Amygdala (tissue), 56 donors: ENCODE measurements around the gene KEL.

Experiments
- DNase-seq, 56 donors: peaks; one replicate each; lab custom pipeline; 2025; lab: John Stamatoyannopoulos, UW

KEL gene

DNA sequence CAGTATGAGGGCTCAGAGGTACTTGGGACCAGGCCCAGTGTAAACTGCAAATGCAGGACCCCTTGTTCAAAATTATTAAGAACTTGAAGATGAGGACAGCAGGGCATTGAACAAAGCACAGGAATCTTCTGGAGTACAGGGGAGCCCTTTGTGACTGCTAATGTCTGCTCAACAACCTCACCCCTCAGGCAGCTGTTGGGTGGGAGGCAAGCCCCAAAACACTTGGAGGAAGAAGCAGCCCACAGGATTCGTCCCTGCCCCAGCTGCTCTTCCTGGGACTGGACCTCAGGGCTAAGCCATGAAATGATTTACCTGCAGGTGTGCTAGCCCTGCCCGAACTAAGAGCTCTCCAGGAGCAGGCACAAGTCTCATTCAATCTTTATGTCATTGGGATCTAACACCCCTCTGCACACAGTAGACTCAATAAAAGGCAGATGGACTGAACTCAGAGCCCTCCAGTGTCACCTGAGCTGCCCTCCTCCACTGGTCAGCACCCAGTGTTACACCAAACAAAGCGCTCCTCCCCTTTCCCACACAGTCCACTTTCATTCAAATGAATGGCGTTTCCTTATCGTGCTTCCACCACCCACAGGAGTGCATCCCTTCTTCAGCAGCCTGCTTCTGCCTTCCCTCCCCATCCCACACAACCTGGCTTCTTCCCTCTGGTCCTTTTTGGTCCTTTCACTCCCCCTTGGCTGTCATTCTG, 29.6 kb downstream of the KEL start:
- no peak for DNase-seq

DNA sequence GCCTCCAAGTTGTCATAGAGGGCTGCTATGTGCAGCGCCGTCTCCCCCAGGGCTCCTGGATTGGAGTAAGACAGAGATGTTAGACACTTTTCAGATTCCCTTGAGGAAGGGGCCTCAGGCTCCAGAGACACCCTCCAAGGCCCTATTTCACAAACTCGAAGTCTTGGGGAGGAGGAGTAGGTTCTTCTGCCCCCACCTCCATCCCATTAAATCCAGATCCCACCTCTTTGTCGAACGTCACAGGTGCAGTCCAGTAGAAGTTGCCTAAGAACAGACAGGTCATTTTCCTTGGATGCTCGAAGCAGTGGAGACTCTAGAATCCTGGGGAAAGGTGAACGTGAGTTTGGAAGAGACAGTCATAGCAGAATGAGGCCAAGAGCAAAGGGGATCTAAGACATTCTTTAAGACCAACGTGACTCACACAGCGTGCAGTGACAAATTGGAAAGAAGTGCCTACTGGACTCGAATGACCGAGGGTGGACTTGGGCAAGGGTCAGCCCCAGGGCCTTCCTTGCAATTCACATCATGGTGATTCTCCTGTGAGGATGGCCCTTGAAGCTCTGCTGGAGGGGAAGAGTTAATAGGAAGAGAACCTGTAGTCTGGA, 31.9 kb downstream of the KEL start:
- no peak for DNase-seq

DNA sequence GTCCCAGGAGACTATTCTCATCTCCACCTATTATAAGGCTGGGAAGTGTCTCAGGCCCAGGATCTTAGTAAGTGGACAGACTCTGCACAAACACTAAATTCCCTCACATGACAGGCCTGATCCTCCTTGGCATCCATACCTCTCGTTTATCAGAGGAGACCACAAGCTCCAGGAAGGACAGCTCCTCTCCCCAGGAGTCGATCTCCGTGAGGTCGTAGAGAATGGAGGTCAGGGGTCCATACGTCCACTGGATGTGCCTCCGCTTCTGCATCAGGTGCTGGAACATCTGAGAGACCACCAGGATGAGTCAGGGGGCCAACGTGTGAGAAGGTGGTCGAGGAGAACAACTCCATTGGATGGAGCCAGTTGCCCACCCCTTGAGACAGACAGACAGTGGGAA, 34.2 kb downstream of the KEL start:
- DNase-seq, result no peak

- DNase-seq, result no peak
Observed at GRCh38 chr7:142927085-142927745, 34.9 kb downstream of the KEL start.

DNA sequence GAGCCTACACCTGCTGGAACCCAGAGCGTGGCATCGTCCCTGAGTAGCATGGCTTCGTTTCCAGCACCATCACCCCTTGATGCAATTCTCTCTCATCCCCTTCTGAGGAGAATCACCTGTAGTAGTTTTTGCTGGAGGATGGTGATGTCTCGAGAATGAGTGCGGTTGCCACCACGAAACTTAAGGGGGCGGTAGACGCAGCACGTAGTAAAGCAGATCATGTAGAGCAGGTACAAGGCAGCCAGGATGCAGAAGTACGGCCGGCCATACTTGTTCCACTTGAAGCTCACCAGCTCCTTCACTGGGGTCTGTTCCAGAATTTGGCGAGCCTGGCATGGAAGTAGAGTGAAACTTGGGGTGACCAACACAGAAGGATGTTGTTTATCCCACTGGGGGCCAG, 36.8 kb downstream of the KEL start:
- no peak for DNase-seq

DNA sequence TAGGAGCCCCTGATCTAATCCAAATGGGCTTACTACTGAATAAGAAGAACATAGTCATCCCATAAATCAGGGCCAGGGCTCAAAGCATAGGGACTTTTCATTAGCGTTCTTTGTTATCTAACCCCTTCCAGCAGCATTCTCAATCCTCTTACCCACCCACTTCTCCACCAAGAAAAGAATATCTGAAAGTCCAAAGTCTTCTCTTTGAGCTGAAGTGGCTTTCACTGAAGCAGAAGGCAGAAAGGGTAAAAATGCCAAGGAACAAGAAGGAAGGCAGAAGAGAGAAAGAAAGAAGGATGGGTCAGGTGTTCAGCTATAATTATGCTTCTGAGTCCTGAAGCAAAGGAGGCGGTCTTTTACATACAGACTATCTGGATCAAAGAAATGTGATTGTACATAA, 38.8 kb downstream of the KEL start:
- DNase-seq, result no peak

DNA sequence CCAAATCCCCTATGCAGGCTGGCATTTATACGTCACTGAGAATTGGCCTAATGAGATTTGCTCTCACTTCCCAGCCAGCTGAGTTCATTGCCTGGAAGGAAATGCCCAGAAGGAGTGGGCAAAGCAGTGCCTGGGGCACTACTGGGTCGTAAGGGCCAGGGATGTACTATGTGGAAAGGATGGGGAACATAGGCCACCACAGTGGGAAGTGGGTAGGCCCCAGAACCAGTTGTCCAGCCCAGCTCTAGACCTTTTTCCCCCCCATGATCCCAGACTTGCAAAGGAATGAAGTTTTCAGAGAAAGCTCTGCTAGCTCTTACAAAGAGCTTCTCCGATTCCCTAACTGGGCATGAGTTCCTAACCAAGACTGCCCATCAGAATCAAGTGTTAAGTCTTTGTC, 42.5 kb downstream of the KEL start:
- DNase-seq, result no peak

- no peak for DNase-seq
Observed at GRCh38 chr7:142918901-142919300, 43.3 kb downstream of the KEL start.

DNA sequence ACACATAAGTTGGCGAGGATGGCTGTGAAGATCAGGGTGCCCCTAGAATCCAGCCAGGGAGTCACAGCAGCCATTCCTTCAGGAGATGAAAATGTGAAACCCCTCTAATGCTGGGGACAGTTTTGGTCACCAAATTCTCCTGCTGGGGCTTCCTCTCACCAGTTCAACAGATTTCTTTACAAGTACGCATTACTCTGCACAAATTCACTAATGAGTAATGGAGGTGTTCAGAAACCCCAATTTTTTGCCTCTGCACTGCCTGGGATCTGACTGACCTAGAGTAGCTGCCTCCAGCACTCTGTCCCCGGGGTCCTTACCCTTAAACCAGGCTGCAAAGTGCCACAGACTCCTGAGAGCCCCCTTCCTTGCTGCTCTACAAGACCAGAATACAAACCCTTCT, 44.7 kb downstream of the KEL start:
- DNase-seq, result no peak

DNA sequence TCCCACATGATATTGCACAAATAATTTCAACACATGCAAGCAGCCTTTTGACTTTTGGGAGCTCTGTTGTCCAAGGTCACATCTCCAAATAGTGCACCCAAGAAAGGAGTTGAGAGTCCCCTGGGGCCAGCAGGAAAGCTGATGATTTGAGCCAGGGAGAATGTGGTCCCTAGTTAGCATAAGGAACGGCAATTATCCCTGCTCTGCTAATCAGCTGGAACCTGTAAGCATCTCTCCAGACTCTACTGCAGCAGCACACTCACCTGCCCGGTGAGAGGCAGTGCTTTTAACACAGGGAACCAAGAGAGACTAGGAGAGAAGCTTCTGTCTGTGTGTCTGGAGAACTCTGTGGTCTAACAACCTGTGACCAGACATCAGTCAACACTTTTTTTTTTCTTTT, 45.7 kb downstream of the KEL start:
- DNase-seq, result no peak

DNA sequence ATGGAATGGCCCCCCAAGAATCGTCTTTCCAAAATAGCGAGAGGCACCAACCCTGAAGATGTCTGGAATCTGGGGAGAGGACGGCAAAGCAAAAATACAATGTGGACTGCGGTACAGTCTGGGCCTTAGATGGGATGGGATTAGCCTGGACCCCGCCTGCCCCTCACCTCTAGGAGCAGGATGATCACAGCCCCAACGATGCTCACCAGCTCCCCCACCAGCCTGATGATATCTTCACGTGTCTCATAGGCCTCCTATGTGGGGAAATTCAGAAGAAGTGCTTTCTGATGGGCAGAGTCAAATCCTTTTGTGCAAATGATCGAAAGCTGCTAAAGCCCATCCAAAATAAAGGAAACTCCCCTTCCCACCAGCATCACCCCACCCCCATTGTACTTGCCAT, 46.8 kb downstream of the KEL start:
- DNase-seq, result no peak

DNA sequence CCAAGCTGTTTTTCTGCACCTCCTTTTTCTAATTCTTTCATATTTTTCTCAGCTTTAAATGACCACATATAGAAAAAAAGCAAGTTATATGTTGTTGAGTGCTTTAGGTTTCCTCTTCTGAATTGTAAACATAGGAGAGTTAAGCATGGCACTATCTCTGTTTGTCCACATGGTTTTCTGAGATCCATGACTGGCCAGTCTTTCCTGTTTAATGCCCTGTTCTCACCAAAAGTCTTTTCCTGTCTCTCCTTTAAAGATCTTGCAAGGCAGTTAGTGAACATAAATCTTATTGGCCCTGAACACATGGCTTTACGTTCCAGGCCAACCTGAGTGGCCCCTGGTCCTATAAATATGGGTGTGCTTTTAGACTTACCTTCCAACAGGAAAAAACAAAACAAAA, 48.0 kb downstream of the KEL start:
- DNase-seq, result no peak

DNA sequence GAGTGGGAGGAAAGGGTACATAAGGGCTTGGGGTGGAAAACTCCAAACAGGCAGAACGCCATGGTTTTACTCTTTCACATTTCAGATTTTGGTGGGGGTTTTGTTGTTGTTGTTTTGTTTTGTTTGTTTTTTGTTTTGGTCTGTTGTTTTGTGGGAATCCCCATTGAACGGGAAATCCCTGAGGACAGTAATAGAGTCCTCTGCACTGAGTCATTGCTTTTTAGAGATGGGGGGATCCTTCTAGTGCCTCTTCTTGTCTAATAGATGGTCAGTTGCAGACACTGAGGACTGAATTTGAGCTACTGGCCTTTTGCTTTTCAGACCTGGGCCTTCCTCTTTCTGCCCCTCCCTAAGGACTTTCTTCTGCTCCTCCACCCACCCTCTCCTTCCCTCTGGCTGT, 48.6 kb downstream of the KEL start:
- DNase-seq, result no peak

- DNase-seq, result no peak
Observed at GRCh38 chr7:142913051-142913450, 49.1 kb downstream of the KEL start.

DNA sequence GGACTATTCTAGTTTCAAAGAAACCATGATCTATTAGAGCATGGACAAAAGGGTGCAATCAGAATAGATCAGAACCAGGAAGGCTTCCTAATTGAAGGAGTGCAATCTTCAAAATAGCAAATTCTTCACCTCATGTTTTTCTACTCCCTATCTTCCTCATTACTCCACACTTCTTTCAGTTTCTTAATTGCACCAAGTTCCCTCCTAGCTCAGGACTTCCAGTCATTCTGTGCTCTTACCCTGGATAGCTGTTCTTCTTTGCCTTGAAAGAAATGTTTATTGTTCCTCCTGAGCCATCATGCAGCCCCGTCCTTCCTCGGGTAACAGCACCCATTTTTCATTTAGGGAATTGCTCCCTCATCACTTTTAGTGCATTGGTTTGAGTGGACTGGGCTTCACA, 51.7 kb downstream of the KEL start:
- DNase-seq, result no peak

DNA sequence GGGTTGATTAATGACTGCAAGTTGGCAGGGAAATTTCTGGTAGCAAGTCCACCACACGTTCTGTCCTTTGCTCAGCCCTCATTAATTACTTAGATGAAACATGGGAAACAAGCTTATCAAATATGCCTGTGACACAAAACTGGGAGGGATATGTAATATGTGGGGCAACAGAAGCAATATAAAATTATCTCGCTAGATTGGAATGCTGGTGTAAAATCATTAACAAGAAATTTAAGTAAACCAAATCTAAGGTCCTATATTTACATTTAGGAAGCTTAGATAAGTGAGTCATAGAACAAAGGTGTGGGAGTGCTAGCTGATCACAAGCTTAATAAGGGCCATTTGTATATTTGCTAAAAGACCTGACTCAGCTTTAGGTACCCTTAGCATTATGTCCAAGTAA, 52.1 kb downstream of the KEL start:
- no peak for DNase-seq

GRCh38 chr7:142908921-142909890, 53.0 kb downstream of the KEL start:
- peak in 2 of 56 donors; percentile 7 to 28 for DNase-seq

DNA sequence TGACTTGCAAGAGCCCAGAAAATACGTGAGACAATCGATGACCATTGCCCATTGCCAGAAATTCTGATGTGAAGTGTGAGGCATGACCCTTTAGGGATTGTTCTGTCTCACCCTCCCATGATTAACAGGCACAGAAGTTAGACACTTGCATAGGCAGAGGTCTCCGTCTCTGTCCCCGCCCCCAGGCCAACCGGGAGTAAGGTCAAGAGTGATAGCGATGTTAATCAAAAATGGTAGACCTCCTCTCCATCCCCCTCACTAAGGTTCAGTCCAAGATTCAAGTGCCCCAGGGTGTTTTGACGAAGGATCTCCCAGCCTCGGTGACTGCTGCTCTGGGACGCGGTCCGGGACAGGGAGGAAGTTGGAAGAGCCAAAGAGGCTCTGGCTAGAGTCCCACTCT, 53.9 kb downstream of the KEL start:
- DNase-seq, result no peak

GRCh38 chr7:142906643-142907042, 55.5 kb downstream of the KEL start:
- DNase-seq, result no peak

- DNase-seq, result no peak
Observed at GRCh38 chr7:142905759-142906158, 56.4 kb downstream of the KEL start.

GRCh38 chr7:142904128-142904527, 58.0 kb downstream of the KEL start:
- DNase-seq, result no peak
